Left lung (tissue), 10 donors: ENCODE data around the gene NKAIN1. TPM values are rescaled to one million over a fixed set of nuclear protein-coding genes. Genes with fewer than 3 reads are reported as not detected.
"Not testable (repeated sequence)": the region's sequence is repeated elsewhere in the genome, so short reads cannot be mapped to it uniquely, and the experiment has no call there.

ENCODE experiments used
- ATAC-seq: fragments of 200-7000 bp; cut with Tn5 transposase; one replicate; pipeline ENCODE4 v1.9.1; 2020; ENCODE audit warnings: moderate library complexity
- DNase-seq, 4 donors: peaks; one replicate each; pipeline ENCODE4 v3.0.0-alpha.2; 2013 to 2020
- H3K27ac ChIP-seq, 2 donors: fragments of 200-600 bp; sonication (generic) in 1 of 2; one replicate each; pipeline versions ENCODE4 v1.5.0 to v1.8.0; 2020 to 2021
- H3K27me3 ChIP-seq, 2 donors: fragments of 200-600 bp; sonication (generic) in 1 of 2; one replicate each; pipeline versions ENCODE4 v1.5.0 to v1.8.0; 2020 to 2021
- H3K36me3 ChIP-seq, 2 donors: fragments of 200-600 bp; sonication (generic) in 1 of 2; one replicate each; pipeline versions ENCODE4 v1.5.0 to v1.8.0; 2020 to 2021
- H3K4me1 ChIP-seq, 2 donors: fragments of 200-600 bp; one replicate each; pipeline ENCODE4 v1.8.0; 2021
- H3K4me3 ChIP-seq, 2 donors: fragments of 200-600 bp; sonication (generic) in 1 of 2; one replicate each; pipeline versions ENCODE4 v1.5.0 to v1.8.0; 2020 to 2021; ENCODE audit warnings: mild to moderate bottlenecking in 1 of 2
- H3K9me3 ChIP-seq, 2 donors: fragments of 200-600 bp; sonication (generic) in 1 of 2; one replicate each; pipeline versions ENCODE4 v1.5.0 to v1.8.0; 2020 to 2021
- CTCF ChIP-seq, 2 donors: fragments of 200-600 bp; sonication (generic) in 1 of 2; IDR thresholded peaks; one replicate each; pipeline versions ENCODE4 v1.5.0 to v1.8.0; 2021; ENCODE audit warnings: antibody characterized with exemption in 2 of 2
- intact Hi-C, 2 donors: fragments of 100-400 bp; cut with DNase I; formaldehyde crosslinking; loops; one replicate each; pipeline versions ENCODE4 v1.11.2 to v1.14.2; 2022
- polyA plus RNA-seq, 6 donors: library from polyadenylated mRNA; unstranded; fragments of 120-200 nt; gene quantifications; one replicate each; pipeline ENCODE4 v1.2.1, GENCODE V29; 2013; ENCODE audit not compliant: insufficient read length in 6 of 6
- total RNA-seq, 2 donors: library from RNA; stranded (reverse); fragmentation: NEBNext Ultra II Directional; extraction: Animal tissue kit (Norgen Biotek cat#: 25700); gene quantifications; one replicate each; pipeline ENCODE4 v1.2.1, GENCODE V29; 2021
- donor health status: DM: no; HTN: yes; CAD: no.
- donor health status: DM: no; HTN: no; CAD: no.

NKAIN1 gene
- total and polyA plus RNA-seq, 8 donors = 1.7 to 3.2 (median 2.7) TPM; not detected in 2

GRCh38 chr1:31199949-31200348, 39.7 kb downstream of the NKAIN1 start:
- H3K4me1 ChIP-seq = no peaks in the 10 kb centered on the region
- H3K36me3 ChIP-seq = no peaks in the 10 kb centered on the region
- intact Hi-C loops = no loop called here
- no peak for ATAC-seq
- DNase-seq = no peak
- H3K27me3 ChIP-seq = no peaks in the 10 kb centered on the region
- no peak overlapping the region for H3K27ac ChIP-seq
- no peak for TF ChIP-seq CTCF (IDR thresholded peaks at IDR 0.05)
- no peaks in the 10 kb centered on the region for H3K9me3 ChIP-seq
- no peak overlapping the region for H3K4me3 ChIP-seq

GRCh38 chr1:31199236-31199790, 40.4 kb downstream of the NKAIN1 start:
- H3K36me3 ChIP-seq = no peaks in the 10 kb centered on the region
- TF ChIP-seq CTCF (IDR thresholded peaks at IDR 0.05) = no peak
- ATAC-seq = no peak
- H3K27ac ChIP-seq = no peak overlapping the region
- no peak for DNase-seq
- no peaks in the 10 kb centered on the region for H3K9me3 ChIP-seq
- H3K4me3 ChIP-seq = no peak overlapping the region
- intact Hi-C loops = no loop called here
- no peaks in the 10 kb centered on the region for H3K27me3 ChIP-seq
- H3K4me1 ChIP-seq = no peaks in the 10 kb centered on the region

GRCh38 chr1:31198600-31198999, 41.1 kb downstream of the NKAIN1 start:
- Histone ChIP-seq H3K36me3 (no peaks in the 10 kb centered on the region), H3K9me3 (no peaks in the 10 kb centered on the region), H3K27me3 (no peaks in the 10 kb centered on the region), H3K4me3 (no peak overlapping the region), H3K4me1 (no peaks in the 10 kb centered on the region), H3K27ac (no peak overlapping the region)
- TF ChIP-seq CTCF (IDR thresholded peaks at IDR 0.05) = no peak
- ATAC-seq = no peak
- no peak for DNase-seq
- intact Hi-C loops = no loop called here

- no peaks in the 10 kb centered on the region for H3K36me3 ChIP-seq
- ATAC-seq (no peak), DNase-seq (no peak)
- H3K4me1 ChIP-seq = no peaks in the 10 kb centered on the region
- H3K9me3 ChIP-seq = no peaks in the 10 kb centered on the region
- TF ChIP-seq CTCF (IDR thresholded peaks at IDR 0.05) = no peak
- H3K4me3 ChIP-seq = no peak overlapping the region
- H3K27ac ChIP-seq = no peak overlapping the region
- no peaks in the 10 kb centered on the region for H3K27me3 ChIP-seq
- intact Hi-C loops = no loop called here
These were observed 41.5 kb downstream of the NKAIN1 start for GRCh38 chr1:31198150-31198549.

GRCh38 chr1:31196685-31197084, 43.0 kb downstream of the NKAIN1 start:
- TF ChIP-seq CTCF (IDR thresholded peaks at IDR 0.05) = no peak
- Histone ChIP-seq H3K9me3 (no peaks in the 10 kb centered on the region), H3K36me3 (no peaks in the 10 kb centered on the region), H3K4me3 (no peak overlapping the region), H3K4me1 (no peaks in the 10 kb centered on the region), H3K27me3 (no peaks in the 10 kb centered on the region), H3K27ac (no peak overlapping the region)
- intact Hi-C loops = no loop called here
- no peak for ATAC-seq
- DNase-seq = no peak

GRCh38 chr1:31195267-31195666, 44.4 kb downstream of the NKAIN1 start:
- DNase-seq = peak in 1 of 4 donors; percentile 47
- H3K4me3 ChIP-seq, intact Hi-C loops, ATAC-seq, H3K9me3 ChIP-seq, H3K36me3 ChIP-seq, H3K4me1 ChIP-seq, H3K27ac ChIP-seq, H3K27me3 ChIP-seq: not testable (repeated sequence)
